Measurements from ENCODE around the gene STAG1.

- TF ChIP-seq POLR2A (IDR thresholded peaks at IDR 0.05), result no peak
- TF ChIP-seq CTCF (IDR thresholded peaks at IDR 0.05), result no peak
These were observed 385.9 kb downstream of the STAG1 start for GRCh38 chr3:136366289-136366688.

Measured in body of pancreas (tissue), 4 donors.